Panc1 (cell line): ENCODE data around the gene NELFB. TPM values are rescaled to one million over a fixed set of nuclear protein-coding genes. Genes with fewer than 3 reads are reported as not detected.

Experiments used
- ATAC-seq: fragments of 200-7000 bp; cut with Tn5 transposase; 2 replicates; pipeline ENCODE4 v1.9.1; 2020; ENCODE audit warnings: mild to moderate bottlenecking, moderate library complexity
- BruUV-seq: library from RNA; stranded (reverse); fragments of 400-500 nt; replicated peaks from 2 replicates; lab custom pipeline; 2021; lab: Mats Ljungman, UMichigan
- CTCF ChIA-PET: fragments of 300-600 bp; sonication (Branson Sonifier 250); formaldehyde crosslinking; loops from one replicate; lab custom pipeline; 2022; ENCODE audit warnings: antibody characterized with exemption; lab: Charles Lee
- POLR2A ChIA-PET: fragments of 300-600 bp; sonication (Branson Sonifier 250); formaldehyde crosslinking; loops from one replicate; lab custom pipeline; 2022; ENCODE audit warnings: antibody characterized with exemption; lab: Charles Lee
- DNase-seq: peaks from one replicate; pipeline ENCODE4 v3.0.0-alpha.2; 2010; ENCODE audit warnings: low read depth, low spot score
- H3K27ac ChIP-seq: 2 replicates; pipeline ENCODE4 v1.5.1; 2011; ENCODE audit warnings: mild to moderate bottlenecking, low read length, inconsistent platforms
- H3K27me3 ChIP-seq: fragments of 200-500 bp; sonication (Bioruptor generic); 2 replicates; pipeline ENCODE4 v1.6.0; 2014; ENCODE audit warnings: low read length, inconsistent platforms; ENCODE audit not compliant: control insufficient read depth, insufficient read depth
- H3K36me3 ChIP-seq: fragments of 200-500 bp; sonication (Bioruptor generic); 2 replicates; pipeline ENCODE4 v1.5.1; 2014; ENCODE audit warnings: inconsistent platforms, mild to moderate bottlenecking, low read length, moderate library complexity; ENCODE audit not compliant: control insufficient read depth, insufficient read depth
- H3K4me1 ChIP-seq: 2 replicates; pipeline ENCODE4 v1.5.1; 2011; ENCODE audit warnings: inconsistent platforms, mild to moderate bottlenecking, low read length, moderate library complexity; ENCODE audit not compliant: control insufficient read depth, insufficient read depth
- H3K4me3 ChIP-seq, 2 experiments: 2 replicates each; pipeline ENCODE4 v1.5.1; 2011 to 2012; ENCODE audit warnings: low read depth in 2 of 2, low read length in 2 of 2, mild to moderate bottlenecking in 2 of 2, inconsistent platforms in 1 of 2, moderate library complexity in 1 of 2
- H3K9me3 ChIP-seq: fragments of 200-500 bp; sonication (Bioruptor generic); 2 replicates; pipeline ENCODE4 v1.5.1; 2014; ENCODE audit warnings: low read depth, mild to moderate bottlenecking, inconsistent platforms, low read length, moderate library complexity; ENCODE audit not compliant: control insufficient read depth, insufficient read depth
- POLR2AphosphoS5 ChIP-seq: IDR thresholded peaks from 2 replicates; pipeline ENCODE4 v1.6.1; 2012; ENCODE audit warnings: mild to moderate bottlenecking, low read depth, low read length, moderate library complexity
- SIN3A ChIP-seq: IDR thresholded peaks from 2 replicates; pipeline ENCODE4 v1.6.1; 2012; ENCODE audit warnings: low read depth, mild to moderate bottlenecking, low read length, moderate library complexity, borderline replicate concordance; ENCODE audit not compliant: insufficient read depth
- TCF7L2 ChIP-seq: IDR thresholded peaks from 2 replicates; pipeline ENCODE4 v1.6.1; 2011; ENCODE audit warnings: mild to moderate bottlenecking, low read depth, low read length, inconsistent platforms
- in situ Hi-C: cut with HindIII; loops from 2 replicates; pipeline ENCODE4 v1.10.0; 2016; ENCODE audit warnings: low sequenced_read_pairs, low pct_unique_long_range_greater_than_20kb
- intact Hi-C: fragments of 100-400 bp; cut with micrococcal nuclease; formaldehyde crosslinking; loops from one replicate; pipeline ENCODE4 v1.10.0; 2022; ENCODE audit not compliant: unreplicated experiment
- total RNA-seq: library from RNA; stranded (reverse); gene quantifications from one replicate; pipeline ENCODE4 v1.2.1, GENCODE V29; 2021; ENCODE audit not compliant: unreplicated experiment
- TF ChIP-seq, protein P1 (sequence below): fragments of 450-650 bp; IDR thresholded peaks from 2 replicates; pipeline ENCODE4 v1.5.1; 2017; ENCODE audit warnings: mild to moderate bottlenecking
- TF ChIP-seq, protein P2 (sequence below), 2 experiments: IDR thresholded peaks; 2 replicates each; pipeline ENCODE4 v1.6.1; 2011 to 2012; ENCODE audit warnings: low read depth in 2 of 2, control low read depth in 1 of 2, low read length in 1 of 2, mild to moderate bottlenecking in 1 of 2, moderate library complexity in 1 of 2; ENCODE audit not compliant: insufficient read depth in 1 of 2

Gene NELFB
- total RNA-seq, 1 experiment from 2014 or later, result 62.4 TPM

DNA sequence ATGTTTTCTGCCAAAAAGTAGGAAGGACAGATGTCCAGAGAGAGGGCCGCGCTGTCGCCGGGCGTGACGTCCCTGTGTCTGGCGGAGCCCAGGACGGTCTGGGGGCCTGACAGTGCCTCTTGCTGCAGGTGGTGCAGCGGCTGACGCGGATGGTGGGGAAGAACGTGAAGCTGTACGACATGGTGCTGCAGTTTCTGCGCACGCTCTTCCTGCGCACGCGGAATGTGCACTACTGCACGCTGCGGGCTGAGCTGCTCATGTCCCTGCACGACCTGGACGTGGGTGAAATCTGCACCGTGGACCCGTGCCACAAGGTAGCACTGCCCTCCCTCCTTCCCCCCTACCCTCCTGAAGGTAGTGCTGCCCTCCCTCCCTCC lies 7.8 kb downstream of the NELFB start:
- H3K4me1 ChIP-seq, result no peaks in the 10 kb centered on the region
- no TSS peak for BruUV-seq
- intact Hi-C loops, result no loop called here
- H3K27ac ChIP-seq, result no peak overlapping the region
- ChIA-PET POLR2A (no interaction called here), CTCF (no interaction called here)
- DNase-seq (no peak), ATAC-seq (no peak)
- H3K36me3 ChIP-seq, result 0 out of 2 replicates have a peak, but pooled peaks cover 3% of the 10 kb centered on the region
- no peaks in the 10 kb centered on the region for H3K27me3 ChIP-seq
- in situ Hi-C loops, result no loop called here
- TF ChIP-seq SIN3A, result no peak
- H3K9me3 ChIP-seq, result no peaks in the 10 kb centered on the region
- H3K4me3 ChIP-seq, result no peak overlapping the region

DNA sequence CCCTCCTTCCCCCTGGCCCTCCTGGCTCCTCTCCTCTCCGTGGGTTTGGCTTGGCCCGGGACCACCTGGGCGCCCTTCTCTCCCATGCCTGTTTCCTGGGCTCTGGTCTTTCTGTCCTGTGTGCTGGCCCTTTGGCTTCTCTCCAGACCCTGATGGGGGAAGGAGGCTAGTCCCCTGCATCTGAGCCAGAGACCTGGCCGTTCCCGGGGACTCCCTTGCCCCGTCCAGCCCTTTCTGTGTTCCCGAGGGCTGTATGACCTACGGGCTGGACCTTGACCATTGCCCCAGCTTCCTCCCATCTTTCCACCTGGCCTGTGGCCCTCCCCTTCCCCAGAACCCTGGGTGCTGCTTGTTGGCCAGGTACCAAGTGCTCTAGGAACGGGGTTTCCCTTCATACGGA lies 8.4 kb downstream of the NELFB start:
- no TSS peak for BruUV-seq
- H3K4me1 ChIP-seq, result no peaks in the 10 kb centered on the region
- in situ Hi-C loops (no loop called here), intact Hi-C loops (no loop called here)
- H3K36me3 ChIP-seq, result 0 out of 2 replicates have a peak, but pooled peaks cover 3% of the 10 kb centered on the region
- POLR2A ChIA-PET, result no interaction called here
- CTCF ChIA-PET, result no interaction called here
- no peak overlapping the region for H3K4me3 ChIP-seq
- TF ChIP-seq SIN3A (no peak), TCF7L2 (no peak), POLR2AphosphoS5 (no peak)
- TF ChIP-seq, protein P1, sequence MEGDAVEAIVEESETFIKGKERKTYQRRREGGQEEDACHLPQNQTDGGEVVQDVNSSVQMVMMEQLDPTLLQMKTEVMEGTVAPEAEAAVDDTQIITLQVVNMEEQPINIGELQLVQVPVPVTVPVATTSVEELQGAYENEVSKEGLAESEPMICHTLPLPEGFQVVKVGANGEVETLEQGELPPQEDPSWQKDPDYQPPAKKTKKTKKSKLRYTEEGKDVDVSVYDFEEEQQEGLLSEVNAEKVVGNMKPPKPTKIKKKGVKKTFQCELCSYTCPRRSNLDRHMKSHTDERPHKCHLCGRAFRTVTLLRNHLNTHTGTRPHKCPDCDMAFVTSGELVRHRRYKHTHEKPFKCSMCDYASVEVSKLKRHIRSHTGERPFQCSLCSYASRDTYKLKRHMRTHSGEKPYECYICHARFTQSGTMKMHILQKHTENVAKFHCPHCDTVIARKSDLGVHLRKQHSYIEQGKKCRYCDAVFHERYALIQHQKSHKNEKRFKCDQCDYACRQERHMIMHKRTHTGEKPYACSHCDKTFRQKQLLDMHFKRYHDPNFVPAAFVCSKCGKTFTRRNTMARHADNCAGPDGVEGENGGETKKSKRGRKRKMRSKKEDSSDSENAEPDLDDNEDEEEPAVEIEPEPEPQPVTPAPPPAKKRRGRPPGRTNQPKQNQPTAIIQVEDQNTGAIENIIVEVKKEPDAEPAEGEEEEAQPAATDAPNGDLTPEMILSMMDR, result no peak
- TF ChIP-seq, protein P2, sequence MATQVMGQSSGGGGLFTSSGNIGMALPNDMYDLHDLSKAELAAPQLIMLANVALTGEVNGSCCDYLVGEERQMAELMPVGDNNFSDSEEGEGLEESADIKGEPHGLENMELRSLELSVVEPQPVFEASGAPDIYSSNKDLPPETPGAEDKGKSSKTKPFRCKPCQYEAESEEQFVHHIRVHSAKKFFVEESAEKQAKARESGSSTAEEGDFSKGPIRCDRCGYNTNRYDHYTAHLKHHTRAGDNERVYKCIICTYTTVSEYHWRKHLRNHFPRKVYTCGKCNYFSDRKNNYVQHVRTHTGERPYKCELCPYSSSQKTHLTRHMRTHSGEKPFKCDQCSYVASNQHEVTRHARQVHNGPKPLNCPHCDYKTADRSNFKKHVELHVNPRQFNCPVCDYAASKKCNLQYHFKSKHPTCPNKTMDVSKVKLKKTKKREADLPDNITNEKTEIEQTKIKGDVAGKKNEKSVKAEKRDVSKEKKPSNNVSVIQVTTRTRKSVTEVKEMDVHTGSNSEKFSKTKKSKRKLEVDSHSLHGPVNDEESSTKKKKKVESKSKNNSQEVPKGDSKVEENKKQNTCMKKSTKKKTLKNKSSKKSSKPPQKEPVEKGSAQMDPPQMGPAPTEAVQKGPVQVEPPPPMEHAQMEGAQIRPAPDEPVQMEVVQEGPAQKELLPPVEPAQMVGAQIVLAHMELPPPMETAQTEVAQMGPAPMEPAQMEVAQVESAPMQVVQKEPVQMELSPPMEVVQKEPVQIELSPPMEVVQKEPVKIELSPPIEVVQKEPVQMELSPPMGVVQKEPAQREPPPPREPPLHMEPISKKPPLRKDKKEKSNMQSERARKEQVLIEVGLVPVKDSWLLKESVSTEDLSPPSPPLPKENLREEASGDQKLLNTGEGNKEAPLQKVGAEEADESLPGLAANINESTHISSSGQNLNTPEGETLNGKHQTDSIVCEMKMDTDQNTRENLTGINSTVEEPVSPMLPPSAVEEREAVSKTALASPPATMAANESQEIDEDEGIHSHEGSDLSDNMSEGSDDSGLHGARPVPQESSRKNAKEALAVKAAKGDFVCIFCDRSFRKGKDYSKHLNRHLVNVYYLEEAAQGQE (IDR thresholded peaks at IDR 0.05; ENCODE audit: insufficient read depth in 1 of 2, low read depth in 2 of 2, low read length in 1 of 2), result no peak
- DNase-seq (no peak), ATAC-seq (no peak)
- no peaks in the 10 kb centered on the region for H3K9me3 ChIP-seq
- H3K27me3 ChIP-seq, result no peaks in the 10 kb centered on the region
- H3K27ac ChIP-seq, result no peak overlapping the region

DNA sequence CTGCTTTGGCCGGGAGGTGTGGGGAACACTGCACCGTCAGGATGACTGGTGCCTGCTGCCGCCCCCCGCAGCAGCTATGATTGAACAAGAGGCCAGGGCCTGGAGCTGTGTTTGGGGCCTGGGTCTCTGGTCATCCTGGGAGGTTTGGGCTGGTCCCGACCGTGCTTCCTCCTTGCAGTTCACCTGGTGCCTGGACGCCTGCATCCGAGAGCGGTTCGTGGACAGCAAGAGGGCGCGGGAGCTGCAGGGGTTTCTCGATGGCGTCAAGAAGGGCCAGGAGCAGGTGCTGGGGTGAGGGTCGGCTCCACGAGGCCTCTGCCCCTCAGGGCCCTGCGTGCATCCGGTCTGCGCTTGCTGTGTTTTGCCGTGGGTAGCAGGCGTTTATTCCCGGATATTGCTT lies 8.9 kb downstream of the NELFB start:
- intact Hi-C loops, result no loop called here
- DNase-seq (no peak), ATAC-seq (no peak)
- no TSS peak for BruUV-seq
- Histone ChIP-seq H3K9me3 (no peaks in the 10 kb centered on the region), H3K4me3 (no peak overlapping the region), H3K27me3 (no peaks in the 10 kb centered on the region), H3K36me3 (0 out of 2 replicates have a peak, but pooled peaks cover 3% of the 10 kb centered on the region), H3K27ac (no peak overlapping the region), H3K4me1 (no peaks in the 10 kb centered on the region)
- TF ChIP-seq, protein P1, result no peak
- no peak for TF ChIP-seq SIN3A
- TF ChIP-seq, protein P2 (IDR thresholded peaks at IDR 0.05; ENCODE audit: insufficient read depth in 1 of 2, low read depth in 2 of 2, low read length in 1 of 2), result no peak
- TF ChIP-seq POLR2AphosphoS5, result no peak
- no peak for TF ChIP-seq TCF7L2
- ChIA-PET POLR2A (no interaction called here), CTCF (no interaction called here)
- in situ Hi-C loops, result no loop called here
